Uterus (tissue), 2 donors: ENCODE data around the gene APOL4.
"Not testable (repeated sequence)": the region's sequence is repeated elsewhere in the genome, so short reads cannot be mapped to it uniquely, and the experiment has no call there.

Experiments used
- POLR2A ChIP-seq, 2 donors: fragments of 450-650 bp; IDR thresholded peaks; one replicate each; pipeline ENCODE4 v1.6.1; 2016; ENCODE audit warnings: antibody characterized with exemption in 2 of 2, mild to moderate bottlenecking in 1 of 2, moderate library complexity in 1 of 2
- TF ChIP-seq, protein P1 (sequence below), 4 experiments: fragments of 200-600 bp in 2 of 4; fragments of 450-650 bp in 2 of 4; sonication (generic) in 2 of 4; IDR thresholded peaks; one replicate each; pipeline ENCODE4 v1.5.1; 2016 to 2019; ENCODE audit warnings: antibody characterized with exemption in 4 of 4, mild to moderate bottlenecking in 2 of 4, moderate library complexity in 1 of 4

GRCh38 chr22:36152821-36153220, 48.8 kb downstream of the APOL4 start:
- not testable (repeated sequence) for TF ChIP-seq POLR2A (IDR thresholded peaks at IDR 0.05)
- TF ChIP-seq, protein P1, sequence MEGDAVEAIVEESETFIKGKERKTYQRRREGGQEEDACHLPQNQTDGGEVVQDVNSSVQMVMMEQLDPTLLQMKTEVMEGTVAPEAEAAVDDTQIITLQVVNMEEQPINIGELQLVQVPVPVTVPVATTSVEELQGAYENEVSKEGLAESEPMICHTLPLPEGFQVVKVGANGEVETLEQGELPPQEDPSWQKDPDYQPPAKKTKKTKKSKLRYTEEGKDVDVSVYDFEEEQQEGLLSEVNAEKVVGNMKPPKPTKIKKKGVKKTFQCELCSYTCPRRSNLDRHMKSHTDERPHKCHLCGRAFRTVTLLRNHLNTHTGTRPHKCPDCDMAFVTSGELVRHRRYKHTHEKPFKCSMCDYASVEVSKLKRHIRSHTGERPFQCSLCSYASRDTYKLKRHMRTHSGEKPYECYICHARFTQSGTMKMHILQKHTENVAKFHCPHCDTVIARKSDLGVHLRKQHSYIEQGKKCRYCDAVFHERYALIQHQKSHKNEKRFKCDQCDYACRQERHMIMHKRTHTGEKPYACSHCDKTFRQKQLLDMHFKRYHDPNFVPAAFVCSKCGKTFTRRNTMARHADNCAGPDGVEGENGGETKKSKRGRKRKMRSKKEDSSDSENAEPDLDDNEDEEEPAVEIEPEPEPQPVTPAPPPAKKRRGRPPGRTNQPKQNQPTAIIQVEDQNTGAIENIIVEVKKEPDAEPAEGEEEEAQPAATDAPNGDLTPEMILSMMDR (IDR thresholded peaks at IDR 0.05): not testable (repeated sequence)
